NCI-H2081 (cell line): Measurements from ENCODE around the gene CRACR2A.

Experiments
- DNase-seq, 2 experiments: peaks; one replicate each; lab custom pipeline; 2025; lab: John Stamatoyannopoulos, UW

The CRACR2A gene, protein sequence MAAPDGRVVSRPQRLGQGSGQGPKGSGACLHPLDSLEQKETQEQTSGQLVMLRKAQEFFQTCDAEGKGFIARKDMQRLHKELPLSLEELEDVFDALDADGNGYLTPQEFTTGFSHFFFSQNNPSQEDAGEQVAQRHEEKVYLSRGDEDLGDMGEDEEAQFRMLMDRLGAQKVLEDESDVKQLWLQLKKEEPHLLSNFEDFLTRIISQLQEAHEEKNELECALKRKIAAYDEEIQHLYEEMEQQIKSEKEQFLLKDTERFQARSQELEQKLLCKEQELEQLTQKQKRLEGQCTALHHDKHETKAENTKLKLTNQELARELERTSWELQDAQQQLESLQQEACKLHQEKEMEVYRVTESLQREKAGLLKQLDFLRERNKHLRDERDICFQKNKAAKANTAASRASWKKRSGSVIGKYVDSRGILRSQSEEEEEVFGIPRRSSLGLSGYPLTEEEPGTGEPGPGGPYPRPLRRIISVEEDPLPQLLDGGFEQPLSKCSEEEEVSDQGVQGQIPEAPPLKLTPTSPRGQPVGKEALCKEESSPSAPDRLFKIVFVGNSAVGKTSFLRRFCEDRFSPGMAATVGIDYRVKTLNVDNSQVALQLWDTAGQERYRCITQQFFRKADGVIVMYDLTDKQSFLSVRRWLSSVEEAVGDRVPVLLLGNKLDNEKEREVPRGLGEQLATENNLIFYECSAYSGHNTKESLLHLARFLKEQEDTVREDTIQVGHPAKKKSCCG

DNA sequence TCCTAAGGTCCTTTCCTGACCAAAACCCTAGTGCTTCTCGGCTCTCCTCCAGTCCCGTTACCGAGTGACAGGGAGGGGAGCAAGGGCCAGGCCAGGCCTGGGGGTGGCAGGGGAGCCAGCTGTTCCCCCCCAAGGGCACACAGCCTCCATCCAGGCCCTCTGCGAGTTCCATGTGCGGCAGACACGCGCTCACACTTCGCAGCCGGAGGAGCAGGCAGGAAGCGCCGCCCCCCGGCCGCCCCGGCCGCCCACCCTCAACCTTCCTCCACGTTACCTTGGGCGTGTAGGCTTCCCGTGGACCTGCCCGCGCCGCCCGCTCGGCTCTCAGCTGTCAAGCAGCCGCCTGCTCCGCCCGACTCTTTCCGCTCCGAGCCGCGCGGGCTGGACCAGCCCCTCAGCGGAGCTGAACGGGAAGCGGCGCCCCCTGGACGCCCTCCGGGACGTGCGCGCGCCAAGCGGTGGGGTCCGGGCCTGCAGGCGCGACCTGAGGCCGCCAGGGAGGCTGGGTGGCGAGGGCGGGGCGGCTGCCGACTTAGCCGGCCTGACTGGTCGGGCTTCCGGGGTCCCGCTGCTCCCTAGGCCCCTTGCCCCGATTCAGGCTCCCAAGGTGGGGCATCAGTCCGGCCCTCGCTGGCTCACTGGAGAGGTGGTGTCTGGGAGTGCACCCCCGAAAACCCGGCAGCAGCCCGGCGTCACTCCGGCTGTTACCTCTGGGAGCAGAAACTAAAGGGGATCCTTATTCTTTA lies at the start of gene CRACR2A:
Gene CRACR2A (minus strand): TSS at position 369 of the 746 bp plus-strand sequence. CDS start 56,110 bp downstream, outside the sequence.
- no peak for DNase-seq

DNA sequence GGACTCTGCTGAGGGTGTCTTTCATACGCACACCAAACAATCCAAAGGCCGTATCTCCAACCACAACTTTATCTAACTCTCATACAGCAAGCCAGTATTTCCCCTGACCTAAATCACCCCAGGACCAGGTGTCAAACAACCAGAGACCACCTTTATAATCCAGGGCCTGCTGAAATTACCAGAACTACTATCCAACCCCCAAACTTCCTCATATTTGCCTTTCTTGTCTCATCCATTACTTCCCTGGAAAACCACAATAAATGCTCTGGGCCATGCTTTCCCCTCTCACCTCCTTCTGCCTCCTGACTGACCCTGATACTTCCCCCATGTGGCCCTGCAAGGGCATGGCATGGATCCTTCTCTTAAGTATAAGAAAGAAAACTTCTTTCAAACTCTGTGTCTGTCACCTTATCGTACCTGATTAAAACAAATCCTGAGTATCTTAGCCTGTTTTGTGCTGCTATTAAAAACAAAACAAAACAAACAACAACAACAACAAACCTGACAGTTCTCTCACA lies 44.7 kb upstream of the CRACR2A start:
- no peak for DNase-seq

DNA sequence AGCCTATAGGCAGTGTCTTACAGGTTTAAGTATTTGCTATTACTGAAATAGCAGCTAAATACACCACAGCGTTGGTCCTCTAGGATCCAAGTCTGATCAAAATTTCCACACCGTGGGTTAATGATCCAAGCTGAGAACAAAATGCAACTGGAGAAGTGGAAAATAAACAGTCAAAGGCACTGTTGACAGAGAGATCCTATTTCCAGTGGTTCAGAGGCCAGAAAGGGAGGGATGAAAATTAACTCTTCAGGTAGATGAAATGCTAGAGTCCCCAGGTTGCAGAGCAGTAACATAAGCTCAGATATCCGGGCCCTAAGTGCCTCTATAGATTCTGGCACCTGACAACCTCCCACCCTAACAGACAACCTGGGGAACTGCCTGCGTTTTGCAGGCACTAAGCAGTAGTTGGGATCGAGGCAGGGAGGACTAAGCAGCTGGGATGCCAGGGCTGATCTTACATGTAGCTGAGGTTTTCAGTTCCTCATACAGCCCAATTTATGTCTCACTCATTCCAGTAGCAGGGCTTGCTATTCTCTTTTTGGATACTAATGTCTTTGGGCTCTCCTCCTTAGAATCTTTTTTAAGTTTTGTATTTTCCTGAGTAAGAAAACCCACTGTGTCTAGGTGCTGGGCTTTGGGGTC lies 42.7 kb upstream of the CRACR2A start:
- DNase-seq: peak; percentile 50 to 86

DNA sequence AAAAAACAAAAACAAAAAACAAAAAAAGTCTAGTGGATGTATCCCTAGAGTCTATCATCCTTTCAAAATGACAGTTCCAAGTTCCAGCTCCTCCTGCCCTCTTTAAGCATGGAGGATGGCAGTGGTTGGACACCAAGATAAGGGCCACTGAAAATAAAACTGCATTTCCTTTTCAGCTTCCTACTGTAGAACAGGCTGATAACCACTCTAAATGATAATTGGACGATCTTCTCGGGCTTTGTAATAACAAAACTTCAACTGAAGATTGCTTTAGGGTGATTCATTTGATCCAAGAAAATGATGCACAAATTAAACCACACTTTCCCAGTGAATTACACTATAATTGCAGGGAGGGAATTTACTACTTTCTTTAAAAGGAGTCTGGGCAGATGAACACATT lies 42.2 kb upstream of the CRACR2A start:
- no peak for DNase-seq

DNA sequence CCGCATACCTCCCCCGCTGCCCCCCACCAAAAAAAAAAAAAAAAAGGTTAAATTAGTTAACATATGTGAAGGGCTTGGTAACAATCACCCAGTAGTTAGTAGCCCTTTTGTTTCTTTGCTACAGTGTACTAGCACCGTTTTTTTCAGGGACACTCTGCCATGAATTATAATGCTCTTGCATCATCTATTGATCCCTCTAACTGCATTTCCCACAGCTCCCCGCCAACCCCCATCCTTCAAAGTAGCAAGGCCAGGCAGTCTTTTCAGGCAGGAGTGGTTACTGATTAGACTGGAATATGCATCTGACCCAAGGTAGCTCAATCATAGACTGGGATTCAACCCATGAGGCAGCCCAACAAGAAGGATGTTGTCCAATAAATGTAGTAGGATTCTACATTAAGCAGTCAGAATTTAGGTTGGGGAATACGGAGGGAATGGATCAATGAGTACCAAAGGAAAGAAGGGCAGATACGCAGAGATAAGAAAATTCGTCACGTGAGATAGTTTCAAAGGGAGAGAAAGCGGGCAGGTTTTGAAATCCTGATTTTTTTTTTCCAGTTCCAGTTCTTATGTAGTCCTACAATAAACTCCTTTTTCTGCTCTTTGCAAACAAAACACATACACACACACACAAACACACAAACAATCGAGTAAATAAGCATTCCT lies 39.8 kb upstream of the CRACR2A start:
- DNase-seq: no peak

DNA sequence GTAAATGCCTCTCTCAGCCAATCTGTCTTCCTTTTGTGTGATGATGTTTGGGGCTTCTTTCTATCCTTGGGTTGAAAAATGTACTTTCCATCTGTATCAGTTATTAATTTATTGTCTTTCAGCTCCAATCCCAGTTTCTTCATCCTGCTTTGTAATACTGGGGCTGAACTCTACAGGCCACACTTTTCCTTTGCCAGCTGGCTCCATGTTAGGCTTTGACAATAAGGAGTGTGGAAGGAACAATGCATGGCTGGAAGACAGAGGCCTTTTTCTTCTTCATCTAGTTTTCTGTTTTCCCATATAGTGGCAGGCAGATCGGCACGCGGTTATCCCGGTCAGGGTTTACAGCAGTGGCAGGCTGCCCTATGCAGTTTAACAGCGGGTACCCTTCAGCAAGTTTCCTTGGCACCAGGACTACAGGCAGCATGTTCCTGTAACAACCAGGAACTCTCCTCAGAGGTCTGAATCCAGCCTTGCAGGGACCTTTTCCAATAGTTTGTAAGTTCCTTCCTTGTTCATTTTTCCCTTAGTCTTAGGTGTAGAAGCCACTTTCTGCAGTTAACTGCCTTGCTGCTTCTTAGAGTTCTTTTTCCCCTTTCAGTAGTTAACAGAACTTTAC lies 38.5 kb upstream of the CRACR2A start:
- DNase-seq: no peak

DNA sequence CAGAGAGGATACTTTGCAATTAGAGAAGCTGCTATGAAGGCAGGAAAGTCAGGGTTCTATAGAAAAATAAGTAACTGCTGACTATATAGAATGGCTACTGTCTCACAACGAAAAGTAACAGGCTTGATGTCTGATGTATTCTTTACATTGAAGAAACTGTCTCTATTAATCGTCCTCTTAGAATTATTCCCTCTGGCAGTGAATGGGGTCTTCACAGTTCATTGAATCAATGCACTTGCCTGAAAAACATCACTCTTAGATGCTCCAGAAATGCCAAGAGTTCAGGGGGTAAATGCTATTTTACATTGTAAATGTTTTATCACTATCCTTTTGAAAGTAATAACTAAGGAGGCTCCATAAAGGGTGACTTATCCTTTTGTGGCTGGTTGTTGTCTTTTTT lies 37.7 kb upstream of the CRACR2A start:
- DNase-seq: no peak

DNA sequence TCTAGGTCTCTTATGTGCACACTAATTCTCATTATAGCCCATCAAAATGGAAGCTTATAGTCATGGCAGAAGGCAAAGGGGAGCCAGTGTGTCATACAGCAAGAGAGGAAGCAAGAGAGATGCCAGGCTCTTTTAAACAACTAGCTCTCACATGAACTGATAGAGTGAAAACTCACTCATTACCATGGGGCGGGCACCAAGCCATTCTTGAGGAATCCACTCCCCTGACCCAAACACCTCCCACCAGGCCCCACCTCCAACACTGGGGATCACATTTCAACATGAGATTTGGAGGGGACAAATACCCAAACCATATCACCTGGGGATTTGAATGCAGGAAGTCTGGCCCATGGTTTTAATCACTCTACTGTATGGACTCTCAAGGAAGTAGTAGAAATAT lies 36.9 kb upstream of the CRACR2A start:
- no peak for DNase-seq

DNA sequence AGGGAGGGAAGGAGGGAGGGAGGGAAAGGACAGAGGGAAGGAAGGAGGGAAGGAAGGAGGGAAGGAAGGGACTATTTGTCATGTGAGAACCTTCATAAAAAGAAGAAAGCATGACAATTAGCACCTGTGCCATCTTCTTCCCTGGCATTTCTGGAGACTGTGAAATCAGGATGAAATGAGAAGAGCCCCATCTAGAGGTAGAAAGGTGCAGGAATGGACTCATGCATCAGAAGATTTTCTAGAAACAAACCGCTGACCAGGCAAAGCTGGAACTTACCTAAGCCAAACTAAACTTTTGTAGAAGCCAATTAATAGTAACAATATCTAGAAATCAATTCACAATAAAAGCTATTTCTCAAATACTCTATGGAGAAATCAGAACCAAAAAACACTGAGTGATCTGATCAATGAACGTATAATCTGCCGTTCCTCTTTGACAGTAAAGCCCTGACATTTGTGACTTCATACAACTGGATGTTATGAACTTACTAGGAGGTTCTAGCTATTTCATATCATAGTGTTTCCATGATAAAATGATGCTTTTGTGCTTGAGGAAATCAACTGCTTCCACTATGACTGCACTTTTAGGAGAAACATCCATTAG lies 24.4 kb upstream of the CRACR2A start:
- DNase-seq: peak; percentile 45 to 52

DNA sequence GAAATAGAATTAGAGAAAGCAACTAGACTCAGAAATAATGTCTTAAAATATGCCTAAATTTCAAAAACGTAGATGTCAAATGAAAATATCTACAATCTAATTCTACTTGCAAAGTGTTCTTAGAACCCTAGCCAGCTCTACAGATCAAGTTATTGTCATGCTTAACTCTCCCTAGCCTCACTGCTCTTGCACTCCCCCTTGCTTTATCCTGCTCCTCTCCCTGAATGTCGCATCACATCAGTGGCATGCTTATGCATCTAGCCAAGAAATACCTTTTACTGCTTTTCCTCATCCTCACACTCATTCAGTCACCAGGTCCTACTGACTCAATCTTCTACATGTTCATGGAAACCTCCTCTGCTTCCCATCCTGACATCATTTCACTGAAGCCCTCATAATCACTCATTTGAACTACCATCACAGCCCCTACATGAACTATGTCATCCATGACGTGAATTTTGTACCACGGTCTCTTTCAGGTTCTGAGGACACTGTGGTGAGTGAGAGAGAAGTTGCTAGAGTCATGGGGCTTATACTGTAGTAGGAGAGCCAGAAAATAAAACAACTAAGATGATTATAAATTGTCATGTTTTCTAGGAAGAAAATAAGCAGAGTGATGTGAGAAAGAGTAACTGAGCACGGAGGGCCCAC lies 22.6 kb upstream of the CRACR2A start:
- DNase-seq: no peak

DNA sequence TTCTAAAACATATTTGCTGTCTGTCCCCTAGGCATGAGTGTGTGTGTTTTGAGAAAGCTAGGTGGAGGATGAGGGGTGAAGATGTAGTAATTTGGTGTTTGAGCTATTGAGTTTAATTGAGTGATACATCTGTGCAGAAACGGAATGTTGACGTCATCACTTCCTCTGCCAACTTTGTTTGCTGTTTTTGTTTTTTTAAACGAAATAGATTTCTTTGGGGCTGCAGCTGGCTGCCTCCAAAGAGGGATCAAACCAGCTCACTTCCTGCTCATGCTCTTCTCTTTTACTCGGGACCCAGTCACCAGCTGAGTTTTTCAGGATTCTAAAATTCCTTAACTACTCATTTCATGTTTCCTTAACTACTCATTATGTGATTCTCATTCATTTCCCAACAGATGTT lies 19.5 kb upstream of the CRACR2A start:
- no peak for DNase-seq

DNA sequence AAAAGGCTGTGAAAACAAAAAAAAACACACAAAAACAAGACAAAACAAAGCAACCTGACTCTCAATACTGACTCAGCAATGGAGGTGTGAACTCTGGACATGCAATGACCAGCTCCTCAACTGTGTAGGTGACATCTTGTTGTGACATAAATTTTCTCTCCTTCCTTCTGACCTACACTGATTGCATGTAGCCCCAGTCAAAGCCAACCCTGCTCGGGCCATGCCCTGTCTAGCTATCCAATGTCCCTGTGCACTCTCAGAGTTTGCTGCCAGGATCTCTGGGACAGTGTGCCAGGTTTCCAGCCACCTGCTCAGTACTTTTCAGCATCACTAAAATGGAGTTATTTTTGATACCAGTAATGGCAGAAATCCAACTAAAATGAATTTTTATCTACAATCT lies 18.9 kb upstream of the CRACR2A start:
- no peak for DNase-seq

DNA sequence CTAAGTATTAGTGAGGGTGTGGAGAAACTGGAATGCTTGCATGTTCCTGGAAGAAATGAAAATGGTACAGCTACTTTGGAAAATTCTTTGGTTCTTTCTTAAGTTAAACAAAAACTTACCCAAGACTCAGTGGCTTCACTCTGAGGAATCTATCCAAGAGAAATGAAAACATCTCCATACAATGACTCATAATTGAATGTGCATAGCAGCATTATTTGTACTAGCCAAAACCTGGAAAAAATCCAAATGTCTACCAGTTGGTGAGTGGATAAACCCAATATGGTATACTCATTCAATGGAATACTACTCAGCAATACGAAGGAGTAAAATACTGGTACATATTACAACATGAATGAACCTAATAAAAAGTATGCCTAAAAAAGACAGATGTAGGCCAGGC lies 18.0 kb upstream of the CRACR2A start:
- DNase-seq: no peak

DNA sequence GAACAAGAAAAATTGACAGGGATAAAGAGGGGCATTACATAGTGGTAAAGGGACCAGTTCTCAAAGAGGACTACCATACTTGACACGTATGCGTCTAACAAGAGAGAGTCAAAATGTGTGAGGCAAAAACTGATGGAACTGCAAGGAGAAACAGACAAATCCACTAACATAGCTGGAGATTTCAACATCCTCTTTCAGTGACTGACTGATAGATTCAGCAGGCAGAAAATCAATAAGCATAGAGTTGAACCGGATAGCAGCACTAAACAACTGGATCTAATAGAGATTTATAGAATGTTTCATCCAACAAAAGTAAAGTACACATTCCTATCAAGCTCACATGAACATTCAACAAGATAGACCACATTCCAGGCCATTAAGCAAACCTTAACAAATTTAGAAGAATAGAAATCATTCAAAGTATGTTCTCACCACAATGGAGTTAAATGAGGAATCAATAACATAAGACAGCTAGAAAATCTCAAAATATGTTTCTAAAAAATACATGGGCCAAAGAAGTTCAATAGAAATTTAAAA lies 16.1 kb upstream of the CRACR2A start:
- no peak for DNase-seq

DNA sequence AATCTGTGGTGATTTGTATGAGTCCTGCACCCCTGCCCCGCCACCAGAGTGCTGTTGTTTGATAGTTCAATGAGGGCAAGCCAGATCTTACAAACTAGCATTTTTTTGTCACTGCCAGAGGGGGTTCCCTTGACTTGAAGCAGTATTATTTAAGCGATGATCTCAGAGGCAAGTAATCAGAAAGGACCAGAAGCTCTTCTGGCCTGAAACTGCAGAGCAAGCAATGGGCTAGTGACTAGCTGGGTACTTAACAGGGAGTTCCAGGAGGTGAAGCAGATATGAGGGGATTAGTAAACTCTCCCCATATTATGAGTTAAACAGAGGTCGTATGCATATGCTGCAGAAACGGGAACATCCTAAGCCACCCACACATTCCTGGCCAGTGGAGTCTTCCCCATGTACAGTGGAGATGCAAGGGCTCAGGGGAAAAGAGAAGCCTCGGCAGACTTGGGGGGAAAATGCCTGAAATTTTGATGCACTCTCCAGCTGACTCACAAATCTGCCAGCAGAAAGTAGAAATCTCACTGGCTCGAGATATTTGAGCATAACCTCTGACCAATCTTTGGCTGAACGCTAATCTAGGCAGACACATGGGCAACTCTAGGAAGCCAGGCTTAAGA lies 8.3 kb upstream of the CRACR2A start:
- no peak for DNase-seq

DNA sequence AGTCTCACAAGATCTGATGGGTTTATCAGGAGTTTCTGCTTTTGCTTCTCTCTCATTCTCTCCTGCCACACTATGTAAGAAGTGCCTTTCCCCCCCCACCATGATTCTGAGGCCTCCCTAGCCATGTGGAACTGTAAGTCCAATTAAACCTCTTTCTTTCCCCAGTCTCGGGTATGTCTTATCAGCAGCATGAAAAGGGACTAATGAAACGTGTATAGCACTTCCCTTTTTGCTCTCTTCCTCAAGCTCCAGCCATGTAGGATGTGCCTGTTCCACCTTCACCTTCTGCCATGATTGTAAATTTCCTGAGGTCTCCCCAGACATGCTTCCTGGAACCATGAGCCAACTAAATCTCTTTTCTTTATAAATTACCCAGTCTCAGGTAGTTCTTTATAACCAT lies 7.0 kb upstream of the CRACR2A start:
- no peak for DNase-seq

DNA sequence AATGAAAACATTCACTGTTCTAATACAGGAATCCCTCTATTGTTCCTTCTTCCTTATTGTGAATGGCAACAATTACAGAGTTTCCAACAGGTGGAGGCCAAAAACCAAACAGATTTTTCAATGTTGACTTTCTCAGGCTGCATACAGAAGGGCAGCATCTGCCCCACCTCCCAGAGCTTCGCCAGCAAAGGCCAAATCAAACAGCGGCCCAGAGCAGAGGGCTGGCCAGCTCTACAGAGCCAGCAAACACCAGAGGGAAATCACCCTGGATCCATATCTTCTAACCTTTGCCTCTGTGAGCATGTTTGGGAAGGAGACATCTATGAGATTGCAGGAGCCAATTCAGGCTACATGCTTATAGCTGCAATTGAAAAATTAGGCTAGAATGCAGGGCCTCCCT lies 4.4 kb upstream of the CRACR2A start:
- no peak for DNase-seq

DNA sequence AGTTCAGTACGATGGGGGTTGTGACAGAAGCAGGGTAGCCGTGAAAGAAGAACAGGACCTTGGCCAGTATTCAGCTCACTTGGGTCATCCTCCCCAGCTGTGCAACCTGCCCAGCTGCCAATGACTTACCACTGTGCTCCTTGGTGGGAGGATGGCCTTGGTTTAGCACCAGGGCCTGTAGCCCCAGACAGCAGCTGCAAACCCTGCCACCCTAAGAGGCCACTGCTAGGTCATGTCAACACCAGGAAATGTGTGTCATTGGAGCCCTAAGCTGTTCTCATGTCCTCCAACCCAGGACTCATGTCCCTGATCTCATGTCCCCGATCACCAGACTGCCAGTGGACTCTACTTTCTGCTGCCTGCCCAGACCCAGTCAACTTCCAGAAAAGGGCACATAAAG lies 3.0 kb upstream of the CRACR2A start:
- DNase-seq: no peak

DNA sequence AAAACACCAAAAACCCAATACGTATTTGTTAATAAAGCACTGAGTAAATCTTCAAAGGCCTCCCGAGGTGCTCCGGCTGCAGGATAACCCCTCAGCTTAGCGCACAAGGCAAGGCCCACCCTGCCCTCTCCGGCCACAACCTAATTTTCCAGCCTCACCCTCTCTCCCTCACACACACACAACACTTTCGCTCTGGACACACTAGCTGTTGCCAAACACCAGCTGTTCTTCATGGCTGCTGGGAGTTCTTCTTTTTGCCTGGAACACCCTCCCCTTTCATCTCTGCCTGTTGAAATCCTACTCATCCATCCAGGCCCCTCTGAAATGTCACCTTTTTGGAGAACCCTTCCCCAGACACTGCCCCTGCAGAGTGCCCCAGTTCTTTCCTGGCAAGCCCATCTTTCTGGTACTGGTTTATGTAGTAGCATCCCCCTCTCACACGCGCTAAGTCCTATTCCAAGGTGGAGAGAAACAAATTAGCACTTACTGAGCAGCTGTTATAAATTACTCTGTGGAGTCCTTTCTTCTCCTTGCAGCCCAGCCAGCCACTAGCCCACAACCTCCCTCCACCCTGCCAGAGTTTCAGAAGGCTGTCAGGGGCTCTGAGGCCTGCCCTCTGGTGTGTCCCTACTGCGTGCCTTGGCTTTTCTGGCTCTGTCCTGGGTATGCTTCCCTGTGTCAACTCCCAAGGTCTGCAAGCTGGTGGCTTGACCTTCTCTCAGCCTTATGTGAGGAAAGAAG lies 805 bp upstream of the CRACR2A start:
- DNase-seq: no peak
